HG03432 (cell line): ENCODE data around the gene EIF5B.

Experiments used
- ATAC-seq: cut with Tn5 transposase; IDR thresholded peaks from one replicate; pipeline ENCODE4 v1.9.1; 2021; ENCODE audit warnings: mild to moderate bottlenecking, moderate library complexity; ENCODE audit not compliant: unreplicated experiment

EIF5B gene

GRCh38 chr2:99404797-99405669 is 67.8 kb downstream of the EIF5B start:
- no peak for ATAC-seq

- ATAC-seq, result no peak
Measured at GRCh38 chr2:99406137-99406536, 68.9 kb downstream of the EIF5B start.

- ATAC-seq, result no peak
Measured at GRCh38 chr2:99410276-99410675, 73.1 kb downstream of the EIF5B start.

GRCh38 chr2:99414566-99414965 is 77.4 kb downstream of the EIF5B start:
- ATAC-seq, result no peak

- no peak for ATAC-seq
Measured at GRCh38 chr2:99417396-99417795, 80.2 kb downstream of the EIF5B start.

GRCh38 chr2:99420031-99420430 is 82.8 kb downstream of the EIF5B start:
- no peak for ATAC-seq

GRCh38 chr2:99420751-99421299 is 83.6 kb downstream of the EIF5B start:
- no peak for ATAC-seq

- ATAC-seq, result no peak
Measured at GRCh38 chr2:99421469-99421868, 84.3 kb downstream of the EIF5B start.

- ATAC-seq, result peak; percentile 49
Measured at GRCh38 chr2:99422599-99422998, 85.4 kb downstream of the EIF5B start.

- ATAC-seq, result no peak
Measured at GRCh38 chr2:99424371-99424770, 87.2 kb downstream of the EIF5B start.

- no peak for ATAC-seq
Measured at GRCh38 chr2:99425022-99425421, 87.8 kb downstream of the EIF5B start.

- no peak for ATAC-seq
Measured at GRCh38 chr2:99430614-99431291, 93.6 kb downstream of the EIF5B start.

- ATAC-seq, result no peak
Measured at GRCh38 chr2:99431587-99432275, 94.5 kb downstream of the EIF5B start.

GRCh38 chr2:99433340-99433739 is 96.2 kb downstream of the EIF5B start:
- no peak for ATAC-seq

- ATAC-seq, result no peak
Measured at GRCh38 chr2:99436874-99437273, 99.7 kb downstream of the EIF5B start.

- no peak for ATAC-seq
Measured at GRCh38 chr2:99439971-99440505, 102.8 kb downstream of the EIF5B start.

- peak; percentile 47 for ATAC-seq
Measured at GRCh38 chr2:99442837-99443236, 105.6 kb downstream of the EIF5B start.

GRCh38 chr2:99444222-99444621 is 107.0 kb downstream of the EIF5B start:
- ATAC-seq, result no peak

- no peak for ATAC-seq
Measured at GRCh38 chr2:99445065-99445464, 107.9 kb downstream of the EIF5B start.

GRCh38 chr2:99448556-99448955 is 111.4 kb downstream of the EIF5B start:
- ATAC-seq, result no peak

GRCh38 chr2:99450199-99450598 is 113.0 kb downstream of the EIF5B start:
- no peak for ATAC-seq
